ENCODE measurements around the gene INTS11. TPM values are rescaled to one million over a fixed set of nuclear protein-coding genes. Genes with fewer than 3 reads are reported as not detected.

Gene INTS11
- total and polyA plus RNA-seq, 8 donors: 59.5 to 520 (median 143) TPM

DNA sequence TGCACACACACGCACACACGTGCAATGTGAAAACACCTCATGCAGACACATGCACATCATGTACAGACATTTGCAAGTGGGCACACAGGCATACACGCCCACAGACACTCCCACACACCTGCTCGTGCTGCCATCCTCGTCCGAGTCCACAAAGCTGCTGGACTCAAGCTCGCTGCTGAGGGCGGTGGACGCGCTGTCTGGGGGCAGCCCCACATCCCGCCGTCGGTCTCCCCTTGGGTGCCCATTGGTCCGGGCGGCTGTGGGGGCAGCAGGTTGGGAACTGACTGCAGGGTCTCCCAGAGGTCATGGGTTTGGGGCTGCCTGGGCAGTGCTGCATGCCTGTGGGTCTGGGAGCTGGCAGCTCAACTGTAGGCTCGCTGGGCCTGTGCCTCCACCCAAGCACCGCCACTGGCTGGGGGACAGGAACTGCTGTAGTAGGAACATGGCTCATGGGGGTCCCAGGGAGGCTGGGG lies 17.1 kb upstream of the INTS11 start:
- Histone ChIP-seq H3K27ac (no peak overlapping the region), H3K4me3 (no peak overlapping the region), H3K36me3 (peaks cover 32 to 60% (median 58%) of the 10 kb centered on the region in 4 donors), H3K4me1 (peaks cover 25 to 57% (median 44%) of the 10 kb centered on the region in 4 donors), H3K27me3 (no peaks in the 10 kb centered on the region), H3K9me3 (no peaks in the 10 kb centered on the region)
- DNase-seq: no peak
- WGBS, 5 donors: 85 to 95% (median 94%) methylated on average over 8 to 17 of the region's 17 CpGs
- intact Hi-C loops (cut with DNase I; ENCODE audit: low total_unique reads): no loop called here
- TF ChIP-seq POLR2AphosphoS5 (IDR thresholded peaks at IDR 0.05) (no peak), EP300 (IDR thresholded peaks at IDR 0.05) (no peak), POLR2A (IDR thresholded peaks at IDR 0.05) (no peak)
- TF ChIP-seq, protein P1, sequence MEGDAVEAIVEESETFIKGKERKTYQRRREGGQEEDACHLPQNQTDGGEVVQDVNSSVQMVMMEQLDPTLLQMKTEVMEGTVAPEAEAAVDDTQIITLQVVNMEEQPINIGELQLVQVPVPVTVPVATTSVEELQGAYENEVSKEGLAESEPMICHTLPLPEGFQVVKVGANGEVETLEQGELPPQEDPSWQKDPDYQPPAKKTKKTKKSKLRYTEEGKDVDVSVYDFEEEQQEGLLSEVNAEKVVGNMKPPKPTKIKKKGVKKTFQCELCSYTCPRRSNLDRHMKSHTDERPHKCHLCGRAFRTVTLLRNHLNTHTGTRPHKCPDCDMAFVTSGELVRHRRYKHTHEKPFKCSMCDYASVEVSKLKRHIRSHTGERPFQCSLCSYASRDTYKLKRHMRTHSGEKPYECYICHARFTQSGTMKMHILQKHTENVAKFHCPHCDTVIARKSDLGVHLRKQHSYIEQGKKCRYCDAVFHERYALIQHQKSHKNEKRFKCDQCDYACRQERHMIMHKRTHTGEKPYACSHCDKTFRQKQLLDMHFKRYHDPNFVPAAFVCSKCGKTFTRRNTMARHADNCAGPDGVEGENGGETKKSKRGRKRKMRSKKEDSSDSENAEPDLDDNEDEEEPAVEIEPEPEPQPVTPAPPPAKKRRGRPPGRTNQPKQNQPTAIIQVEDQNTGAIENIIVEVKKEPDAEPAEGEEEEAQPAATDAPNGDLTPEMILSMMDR (IDR thresholded peaks at IDR 0.05): no peak

DNA sequence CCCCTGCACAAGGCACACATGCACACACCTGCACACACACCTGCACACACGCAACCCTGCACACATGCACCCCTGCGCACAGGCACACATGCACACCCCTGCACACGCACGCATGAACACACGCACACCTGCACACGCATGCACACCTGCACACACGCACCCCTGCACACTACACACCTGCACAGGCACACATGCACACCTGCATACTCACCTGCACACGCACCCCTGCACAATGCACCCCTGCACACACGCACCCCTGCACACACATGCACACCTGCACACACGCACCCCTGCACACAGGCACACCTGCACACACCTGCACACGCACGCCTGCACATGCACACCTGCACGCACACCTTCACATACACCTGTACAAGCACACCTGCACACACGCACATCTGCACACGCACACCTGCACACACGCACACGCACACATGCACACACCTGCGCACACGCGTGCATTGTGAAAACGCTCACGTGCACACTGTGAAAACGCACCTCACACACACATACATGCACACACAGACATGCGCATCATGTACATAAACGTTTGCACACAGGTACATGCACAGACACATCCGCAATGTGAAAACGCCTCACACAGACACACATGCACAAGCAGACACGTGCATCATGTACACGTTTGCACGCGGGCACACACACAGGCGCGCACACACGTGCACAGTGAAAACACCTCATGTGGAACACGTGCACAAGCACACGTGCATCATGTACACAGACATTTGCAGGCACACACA lies 16.5 kb upstream of the INTS11 start:
- no peak for TF ChIP-seq POLR2AphosphoS5 (IDR thresholded peaks at IDR 0.05)
- TF ChIP-seq POLR2A (IDR thresholded peaks at IDR 0.05): no peak
- TF ChIP-seq, protein P1 (IDR thresholded peaks at IDR 0.05): no peak
- no peak for TF ChIP-seq EP300 (IDR thresholded peaks at IDR 0.05)
- Histone ChIP-seq H3K9me3 (no peaks in the 10 kb centered on the region), H3K4me1 (peaks cover 19 to 51% (median 38%) of the 10 kb centered on the region in 4 donors), H3K36me3 (peaks cover 32 to 67% (median 64%) of the 10 kb centered on the region in 4 donors), H3K27me3 (no peaks in the 10 kb centered on the region), H3K27ac (no peak overlapping the region), H3K4me3 (no peak overlapping the region)
- DNase-seq: no peak
- WGBS, 5 donors: 90 to 94% (median 92%) methylated on average over 34 to 36 of the region's 36 CpGs
- intact Hi-C loops (cut with DNase I; ENCODE audit: low total_unique reads): no loop called here

DNA sequence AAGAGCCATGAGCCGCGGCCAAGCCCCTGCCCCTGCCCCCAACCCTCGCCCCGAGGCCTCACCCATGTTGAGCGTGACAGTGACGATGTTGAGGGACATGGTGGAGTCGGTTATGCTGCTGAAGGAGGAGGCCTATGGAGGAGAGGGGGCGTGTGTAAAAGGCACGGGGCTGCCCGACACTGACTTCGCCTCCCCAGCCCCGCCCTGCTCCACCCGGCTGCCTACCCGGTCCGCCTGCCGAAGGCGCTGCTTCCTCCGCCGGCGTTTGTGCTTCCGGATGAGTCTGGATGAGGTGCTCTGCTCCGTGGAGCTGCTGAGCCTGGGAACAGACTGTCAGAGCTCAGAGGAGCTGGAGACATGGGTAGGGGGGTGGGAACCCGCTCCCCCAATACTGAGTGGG lies 15.7 kb upstream of the INTS11 start:
- H3K4me1 ChIP-seq: peaks cover 11 to 43% (median 30%) of the 10 kb centered on the region in 4 donors
- TF ChIP-seq POLR2AphosphoS5 (IDR thresholded peaks at IDR 0.05) (no peak), POLR2A (IDR thresholded peaks at IDR 0.05) (no peak), EP300 (IDR thresholded peaks at IDR 0.05) (no peak)
- TF ChIP-seq, protein P1 (IDR thresholded peaks at IDR 0.05): no peak
- no peak for DNase-seq
- no peak overlapping the region for H3K4me3 ChIP-seq
- peaks cover 32 to 74% (median 72%) of the 10 kb centered on the region in 4 donors for H3K36me3 ChIP-seq
- no peak overlapping the region for H3K27ac ChIP-seq
- 85 to 95% (median 89%) methylated on average over 10 to 23 of the region's 23 CpGs for WGBS, 5 donors
- no peaks in the 10 kb centered on the region for H3K9me3 ChIP-seq
- no peaks in the 10 kb centered on the region for H3K27me3 ChIP-seq
- intact Hi-C loops (cut with DNase I; ENCODE audit: low total_unique reads): no loop called here

DNA sequence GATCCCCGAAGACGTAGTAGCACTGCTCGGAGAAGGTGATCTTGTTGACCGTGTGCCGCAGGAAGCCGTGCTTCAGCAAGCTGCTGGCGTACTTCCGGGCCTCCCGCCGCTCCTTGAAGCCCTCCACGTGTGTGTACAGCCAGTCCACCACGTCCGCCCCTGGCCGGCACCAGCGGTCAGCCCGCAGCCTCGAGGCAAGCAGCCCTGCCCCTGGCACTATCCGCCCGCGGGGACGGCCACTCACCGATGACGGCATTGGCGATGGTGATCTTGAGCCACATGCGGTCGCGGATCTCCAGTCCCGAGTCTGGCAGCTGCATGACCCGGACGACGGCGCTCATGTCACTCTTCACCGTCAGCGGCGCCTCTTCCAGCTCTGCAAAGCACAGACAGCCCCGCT lies 13.8 kb upstream of the INTS11 start:
- WGBS, 5 donors: 92 to 94% (median 93%) methylated on average over 17 to 36 of the region's 36 CpGs
- peaks cover 32 to 77% (median 74%) of the 10 kb centered on the region in 4 donors for H3K36me3 ChIP-seq
- DNase-seq: no peak
- no peaks in the 10 kb centered on the region for H3K27me3 ChIP-seq
- no peaks in the 10 kb centered on the region for H3K9me3 ChIP-seq
- H3K27ac ChIP-seq: no peak overlapping the region
- TF ChIP-seq EP300 (IDR thresholded peaks at IDR 0.05) (no peak), POLR2A (IDR thresholded peaks at IDR 0.05) (no peak), POLR2AphosphoS5 (IDR thresholded peaks at IDR 0.05) (no peak)
- TF ChIP-seq, protein P1 (IDR thresholded peaks at IDR 0.05): no peak
- intact Hi-C loops (cut with DNase I; ENCODE audit: low total_unique reads): no loop called here
- no peak overlapping the region for H3K4me3 ChIP-seq
- peaks cover 1 to 26% (median 17%) of the 10 kb centered on the region in 4 donors for H3K4me1 ChIP-seq

Measured in stomach (tissue), 9 donors.